Right atrium auricular region (tissue), 2 donors: ENCODE measurements around the gene AIRE. TPM values are rescaled to one million over a fixed set of nuclear protein-coding genes. Genes with fewer than 3 reads are reported as not detected.

Experiments used
- DNase-seq: peaks from one replicate; pipeline ENCODE4 v3.0.0-alpha.2; 2019; ENCODE audit warnings: low spot score
- H3K27ac ChIP-seq, 2 donors: fragments of 200-600 bp; sonication (generic); 1 replicate in 1 of 2; 2 replicates in 1 of 2; pipeline ENCODE4 v1.5.1; 2016 to 2019
- H3K27me3 ChIP-seq, 2 donors: fragments of 200-600 bp; sonication (generic); one replicate each; pipeline versions ENCODE4 v1.5.1 to v1.6.0; 2017 to 2019
- H3K36me3 ChIP-seq: fragments of 200-600 bp; sonication (generic); one replicate; pipeline ENCODE4 v1.5.1; 2016
- H3K4me1 ChIP-seq, 2 donors: fragments of 200-600 bp; sonication (generic); one replicate each; pipeline versions ENCODE4 v1.5.1 to v1.6.0; 2017 to 2019
- H3K4me3 ChIP-seq, 2 donors: fragments of 200-600 bp; sonication (generic); 1 replicate in 1 of 2; 2 replicates in 1 of 2; pipeline ENCODE4 v1.5.1; 2017 to 2019; ENCODE audit warnings: mild to moderate bottlenecking in 1 of 2, moderate library complexity in 1 of 2
- H3K9me3 ChIP-seq, 2 donors: fragments of 200-600 bp; sonication (generic); one replicate each; pipeline ENCODE4 v1.5.1; 2019
- CTCF ChIP-seq, 2 donors: fragments of 200-600 bp; sonication (generic); IDR thresholded peaks; one replicate each; pipeline ENCODE4 v1.5.1; 2019; ENCODE audit warnings: antibody characterized with exemption in 2 of 2
- total RNA-seq, 2 donors: library from RNA; depleted of rRNA; stranded (reverse); fragments of >200 nt; gene quantifications; one replicate each; pipeline ENCODE4 v1.1.0, GENCODE V29; 2016

Gene AIRE
- total RNA-seq, 2 donors from 2014 or later, result not detected

- no peaks in the 10 kb centered on the region for H3K9me3 ChIP-seq
- peaks cover 0 to 57% of the 10 kb centered on the region in 2 donors for H3K4me1 ChIP-seq
Observed at GRCh38 chr21:44298301-44298700, 12.6 kb downstream of the AIRE start.

GRCh38 chr21:44299085-44299457, 13.4 kb downstream of the AIRE start:
- H3K4me3 ChIP-seq, result peak overlapping the region in 1 of 2 donors; percentile 82
- peaks cover 0 to 65% of the 10 kb centered on the region in 2 donors for H3K4me1 ChIP-seq
- no peaks in the 10 kb centered on the region for H3K36me3 ChIP-seq
- no peak for DNase-seq
- peak overlapping the region; percentile 83 to 91 for H3K27ac ChIP-seq
- no peaks in the 10 kb centered on the region for H3K9me3 ChIP-seq
- no peaks in the 10 kb centered on the region for H3K27me3 ChIP-seq
- TF ChIP-seq CTCF (IDR thresholded peaks at IDR 0.05), result no peak

More at GRCh38 chr21:44298301-44298700, 12.6 kb downstream of the AIRE start:
- H3K27ac ChIP-seq, result peak overlapping the region in 1 of 2 donors; percentile 24
- TF ChIP-seq CTCF (IDR thresholded peaks at IDR 0.05), result no peak
- no peaks in the 10 kb centered on the region for H3K36me3 ChIP-seq
- H3K4me3 ChIP-seq, result no peak overlapping the region
- DNase-seq, result no peak
- H3K27me3 ChIP-seq, result no peaks in the 10 kb centered on the region

GRCh38 chr21:44299458-44300261, 14.0 kb downstream of the AIRE start, which contains the start of gene PFKL:
Gene PFKL, plus strand, starts transcription at chr21:44300053. Its CDS starts 53 bp downstream, at chr21:44300106.
- DNase-seq, result no peak
- no peaks in the 10 kb centered on the region for H3K36me3 ChIP-seq
- H3K27me3 ChIP-seq, result no peaks in the 10 kb centered on the region
- no peaks in the 10 kb centered on the region for H3K9me3 ChIP-seq
- peaks cover 0 to 65% of the 10 kb centered on the region in 2 donors for H3K4me1 ChIP-seq
- peak in 1 of 2 donors; percentile 19 for TF ChIP-seq CTCF (IDR thresholded peaks at IDR 0.05)
- H3K4me3 ChIP-seq, result peak within 1 kb of the TSS; percentile 71 to 82
- peak within 1 kb of the TSS; percentile 83 to 91 for H3K27ac ChIP-seq

- no peak for TF ChIP-seq CTCF (IDR thresholded peaks at IDR 0.05)
Observed at GRCh38 chr21:44300262-44300959, 14.7 kb downstream of the AIRE start.

GRCh38 chr21:44301141-44301540, 15.5 kb downstream of the AIRE start:
- no peaks in the 10 kb centered on the region for H3K9me3 ChIP-seq
- TF ChIP-seq CTCF (IDR thresholded peaks at IDR 0.05), result no peak
- DNase-seq, result no peak
- H3K36me3 ChIP-seq, result no peaks in the 10 kb centered on the region
- no peaks in the 10 kb centered on the region for H3K27me3 ChIP-seq
- peak overlapping the region; percentile 71 to 82 for H3K4me3 ChIP-seq
- peak overlapping the region; percentile 81 to 83 for H3K27ac ChIP-seq
- peaks cover 0 to 70% of the 10 kb centered on the region in 2 donors for H3K4me1 ChIP-seq

More at GRCh38 chr21:44300262-44300959, 14.7 kb downstream of the AIRE start:
- peak; percentile 76 for DNase-seq
- H3K27me3 ChIP-seq, result no peaks in the 10 kb centered on the region
- peaks cover 0 to 64% of the 10 kb centered on the region in 2 donors for H3K4me1 ChIP-seq
- H3K4me3 ChIP-seq, result peak overlapping the region; percentile 71 to 82
- peak overlapping the region; percentile 81 to 83 for H3K27ac ChIP-seq
- no peaks in the 10 kb centered on the region for H3K36me3 ChIP-seq
- no peaks in the 10 kb centered on the region for H3K9me3 ChIP-seq
